Measurements from ENCODE around the gene GPC6.

Gene GPC6

GRCh38 chr13:94305463-94305862 lies 1078.9 kb downstream of the GPC6 start:
- Mint-ChIP-seq H3K27ac (no peak overlapping the region), H3K4me3 (no peak overlapping the region), H3K27me3 (ENCODE audit: low read depth, poor library complexity) (peaks cover 7% of the 10 kb centered on the region), H3K9me3 (no peaks in the 10 kb centered on the region), H3K4me1 (peaks cover 15% of the 10 kb centered on the region), H3K36me3 (ENCODE audit: low read depth) (no peaks in the 10 kb centered on the region)
- no peak for TF ChIP-seq CTCF (IDR thresholded peaks at IDR 0.05)
- DNase-seq, result no peak

- Mint-ChIP-seq H3K27ac (no peak overlapping the region), H3K27me3 (ENCODE audit: low read depth, poor library complexity) (peaks cover 7% of the 10 kb centered on the region), H3K4me3 (no peak overlapping the region), H3K4me1 (peaks cover 15% of the 10 kb centered on the region), H3K9me3 (no peaks in the 10 kb centered on the region), H3K36me3 (ENCODE audit: low read depth) (no peaks in the 10 kb centered on the region)
- no peak for TF ChIP-seq CTCF (IDR thresholded peaks at IDR 0.05)
- DNase-seq, result no peak
These were observed 1079.3 kb downstream of the GPC6 start for GRCh38 chr13:94305934-94306333.

GRCh38 chr13:94308832-94309231 lies 1082.2 kb downstream of the GPC6 start:
- Mint-ChIP-seq H3K9me3 (no peaks in the 10 kb centered on the region), H3K4me3 (no peak overlapping the region), H3K36me3 (ENCODE audit: low read depth) (no peaks in the 10 kb centered on the region), H3K27ac (no peak overlapping the region), H3K27me3 (ENCODE audit: low read depth, poor library complexity) (peaks cover 8% of the 10 kb centered on the region), H3K4me1 (peaks cover 29% of the 10 kb centered on the region)
- no peak for DNase-seq
- no peak for TF ChIP-seq CTCF (IDR thresholded peaks at IDR 0.05)

GRCh38 chr13:94309576-94309975 lies 1083.0 kb downstream of the GPC6 start:
- no peak for DNase-seq
- Mint-ChIP-seq H3K4me3 (no peak overlapping the region), H3K4me1 (peaks cover 26% of the 10 kb centered on the region), H3K9me3 (no peaks in the 10 kb centered on the region), H3K36me3 (ENCODE audit: low read depth) (no peaks in the 10 kb centered on the region), H3K27me3 (ENCODE audit: low read depth, poor library complexity) (peaks cover 8% of the 10 kb centered on the region), H3K27ac (no peak overlapping the region)
- no peak for TF ChIP-seq CTCF (IDR thresholded peaks at IDR 0.05)

- peaks cover 2% of the 10 kb centered on the region for H3K36me3 Mint-ChIP-seq (ENCODE audit: low read depth)
- TF ChIP-seq CTCF (IDR thresholded peaks at IDR 0.05), result no peak
- H3K4me3 Mint-ChIP-seq, result no peak overlapping the region
- peaks cover 26% of the 10 kb centered on the region for H3K4me1 Mint-ChIP-seq
- no peaks in the 10 kb centered on the region for H3K9me3 Mint-ChIP-seq
- no peak overlapping the region for H3K27ac Mint-ChIP-seq
- peaks cover 8% of the 10 kb centered on the region for H3K27me3 Mint-ChIP-seq (ENCODE audit: low read depth, poor library complexity)
- no peak for DNase-seq
These were observed 1083.6 kb downstream of the GPC6 start for GRCh38 chr13:94309997-94310855.

- TF ChIP-seq CTCF (IDR thresholded peaks at IDR 0.05), result no peak
- DNase-seq, result no peak
- H3K9me3 Mint-ChIP-seq, result no peaks in the 10 kb centered on the region
- peaks cover 11% of the 10 kb centered on the region for H3K27me3 Mint-ChIP-seq (ENCODE audit: low read depth, poor library complexity)
- peaks cover 26% of the 10 kb centered on the region for H3K4me1 Mint-ChIP-seq
- peaks cover 11% of the 10 kb centered on the region for H3K36me3 Mint-ChIP-seq (ENCODE audit: low read depth)
- H3K4me3 Mint-ChIP-seq, result no peak overlapping the region
- no peak overlapping the region for H3K27ac Mint-ChIP-seq
These were observed 1085.3 kb downstream of the GPC6 start for GRCh38 chr13:94311893-94312292.

Measured in nephron progenitor cell (in vitro differentiated cells).